ENCODE data around the gene MRPS21.
"Not testable (repeated sequence)": the region's sequence is repeated elsewhere in the genome, so short reads cannot be mapped to it uniquely, and the experiment has no call there.

The MRPS21 gene

GRCh38 chr1:150281758-150282557, 11.7 kb upstream of the MRPS21 start, which contains the start of gene CIART:
Gene CIART, plus strand, starts transcription at chr1:150282554. Its CDS starts 714 bp downstream, at chr1:150283268.
- DNase-seq: peak; percentile 98

DNA sequence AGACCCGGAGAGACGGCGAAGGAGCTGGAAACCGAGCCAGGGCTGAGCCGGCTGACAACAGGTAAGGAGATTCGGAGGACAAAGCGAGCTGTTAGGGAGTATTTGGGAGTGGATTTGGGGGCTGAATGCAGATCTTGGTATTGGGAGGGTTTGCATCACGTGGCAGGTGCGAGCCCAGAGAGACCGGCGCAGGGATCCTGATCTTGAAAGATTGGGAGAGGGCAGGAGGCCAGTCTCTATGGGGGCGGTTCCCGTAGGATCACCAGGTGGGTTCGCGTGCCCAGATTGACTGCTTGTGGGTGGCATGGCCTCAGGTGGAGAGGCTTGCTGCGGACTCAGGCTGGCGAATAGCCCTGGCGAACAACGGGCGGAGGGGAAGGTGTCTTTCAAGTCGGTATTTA, 11.1 kb upstream of the MRPS21 start:
- no peak for DNase-seq

- DNase-seq: no peak
Measured at GRCh38 chr1:150283260-150283659, 10.4 kb upstream of the MRPS21 start.

DNA sequence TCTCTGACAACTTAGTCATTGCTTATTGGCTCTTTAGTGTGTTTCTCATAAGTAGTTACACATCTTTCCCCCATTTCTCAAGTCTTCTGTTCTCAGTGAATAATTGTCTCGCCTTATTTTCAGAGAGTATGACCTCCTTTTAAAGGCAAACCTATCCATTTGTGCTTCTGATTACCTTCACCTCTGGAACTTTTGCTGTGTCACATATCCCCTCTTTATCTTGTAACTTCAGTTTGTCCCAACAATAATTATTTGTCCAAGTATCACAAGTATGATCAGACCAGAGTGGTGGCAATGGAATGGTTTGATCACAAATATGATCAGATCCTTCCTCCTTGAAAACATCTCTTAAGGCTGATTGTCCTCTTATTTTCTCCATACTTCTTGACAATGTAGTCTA, 5.3 kb upstream of the MRPS21 start:
- DNase-seq: no peak

DNA sequence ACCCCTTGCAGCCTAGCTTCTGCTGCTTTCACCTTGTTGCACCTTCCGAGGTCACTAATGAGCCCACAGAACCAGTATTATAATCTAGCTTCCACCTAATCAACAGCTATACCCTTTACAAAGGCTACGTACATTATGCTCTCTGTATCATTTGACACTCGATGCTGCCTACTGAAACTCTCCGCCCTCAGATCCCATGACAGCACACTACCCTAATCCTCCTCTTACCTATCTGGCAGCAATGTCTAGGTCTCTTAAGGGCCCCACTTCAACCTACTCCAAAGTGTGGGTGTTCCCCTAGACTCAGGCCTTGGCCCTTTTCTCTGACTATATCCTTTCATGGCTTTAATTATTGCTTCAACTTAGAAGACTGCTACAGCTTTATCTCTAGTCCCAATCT, 4.8 kb upstream of the MRPS21 start:
- no peak for DNase-seq

DNA sequence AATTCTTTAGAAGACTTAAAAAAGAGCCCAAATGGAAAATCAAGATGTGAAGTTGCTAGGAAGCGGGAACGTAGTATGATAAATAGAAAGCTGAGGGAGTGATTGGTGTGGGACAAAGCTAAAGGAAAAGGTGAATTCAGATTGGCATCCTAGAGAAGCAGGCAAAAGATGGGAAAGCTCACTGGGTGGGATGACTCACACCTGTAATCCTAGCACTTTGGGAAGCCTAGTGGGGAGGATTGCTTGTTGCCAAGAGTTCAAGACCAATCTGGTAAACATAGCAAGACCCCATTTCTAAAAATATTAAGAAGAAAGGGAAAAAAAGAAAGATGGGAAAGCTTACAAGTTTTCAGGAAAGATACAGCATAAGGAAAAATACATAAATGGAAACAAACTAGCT, 1.8 kb downstream of the MRPS21 start:
- no peak for DNase-seq

DNA sequence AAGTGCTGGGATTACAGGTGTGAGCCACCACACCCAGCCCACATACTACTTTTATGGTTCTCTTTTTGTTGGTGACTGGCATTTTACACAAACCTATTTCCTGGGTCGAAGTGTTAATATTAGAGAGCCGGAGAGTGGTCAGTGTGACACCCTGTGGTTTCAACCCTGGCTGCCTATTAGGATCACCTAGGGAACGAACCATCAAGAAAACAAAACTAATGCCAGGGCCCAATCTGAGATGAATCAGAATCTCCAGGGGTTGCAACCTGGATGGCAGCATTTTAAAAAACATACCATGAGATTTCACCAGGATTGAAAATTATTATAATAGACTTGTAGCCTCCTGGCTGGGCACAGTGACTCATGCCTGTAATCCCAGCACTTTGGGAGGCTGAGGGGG, 6.1 kb downstream of the MRPS21 start:
- no peak for DNase-seq

GRCh38 chr1:150302338-150302737, 8.7 kb downstream of the MRPS21 start:
- no peak for DNase-seq

DNA sequence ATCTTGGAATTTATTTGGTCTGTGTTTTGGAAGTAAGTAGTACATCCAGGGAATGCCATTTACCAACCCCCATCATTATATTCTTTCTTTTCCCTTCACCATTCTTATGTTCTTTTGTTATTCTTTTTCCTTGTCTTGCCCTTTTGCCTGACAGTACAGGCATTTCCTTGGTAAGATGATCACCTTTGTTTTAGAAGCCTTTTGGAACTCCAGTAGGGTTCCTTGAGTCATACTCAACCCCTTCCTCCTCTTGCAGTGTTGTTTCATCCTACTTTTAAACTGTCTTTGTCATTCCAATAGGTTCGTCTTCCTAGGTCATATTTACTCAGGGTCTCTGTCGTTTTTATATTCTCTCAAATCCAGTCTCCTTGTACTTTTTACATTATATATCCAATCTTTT, 9.2 kb downstream of the MRPS21 start:
- no peak for DNase-seq

- DNase-seq: not testable (repeated sequence)
Measured at GRCh38 chr1:150308585-150308984, 14.9 kb downstream of the MRPS21 start.

DNA sequence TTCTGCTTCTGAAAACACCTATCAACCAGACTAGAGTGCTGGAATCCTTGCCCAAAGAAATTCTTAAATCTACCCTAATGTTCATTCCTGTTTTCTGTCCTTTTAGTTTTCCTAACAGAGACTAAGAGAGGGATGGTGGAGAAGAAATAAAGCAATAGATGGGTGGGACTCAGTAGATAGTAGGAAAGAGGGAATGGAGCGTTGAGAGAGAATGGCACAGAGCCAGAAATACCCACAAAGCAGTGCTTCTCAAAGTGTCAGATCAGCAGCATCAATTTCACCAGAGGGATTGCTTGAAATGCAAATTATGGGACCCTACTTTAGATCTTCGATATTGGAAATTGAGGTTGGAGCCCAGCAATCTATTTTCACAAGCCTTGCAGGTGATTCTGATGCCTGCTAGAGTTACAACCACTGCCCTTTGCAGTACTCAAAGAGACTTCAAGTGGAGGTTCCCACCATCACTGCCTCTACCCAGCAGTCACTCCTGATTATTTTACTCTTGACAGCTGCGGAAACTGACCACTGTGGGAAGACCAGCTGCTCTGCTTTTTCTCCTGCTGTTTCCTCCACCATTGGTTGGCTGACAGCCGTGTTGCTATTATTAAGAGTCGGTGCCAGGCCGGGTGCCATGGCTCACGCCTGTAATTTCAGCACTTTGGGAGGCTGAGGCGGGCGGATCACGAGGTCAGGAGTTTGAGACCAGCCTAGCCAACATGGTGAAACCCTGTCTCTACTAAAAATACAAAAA, 16.3 kb downstream of the MRPS21 start:
- no peak for DNase-seq

- no peak for DNase-seq
Measured at GRCh38 chr1:150311762-150312161, 18.1 kb downstream of the MRPS21 start.

- DNase-seq: not testable (repeated sequence)
Measured at GRCh38 chr1:150314691-150315090, 21.0 kb downstream of the MRPS21 start.

- no peak for DNase-seq
Measured at GRCh38 chr1:150320667-150320978, 27.0 kb downstream of the MRPS21 start.

DNA sequence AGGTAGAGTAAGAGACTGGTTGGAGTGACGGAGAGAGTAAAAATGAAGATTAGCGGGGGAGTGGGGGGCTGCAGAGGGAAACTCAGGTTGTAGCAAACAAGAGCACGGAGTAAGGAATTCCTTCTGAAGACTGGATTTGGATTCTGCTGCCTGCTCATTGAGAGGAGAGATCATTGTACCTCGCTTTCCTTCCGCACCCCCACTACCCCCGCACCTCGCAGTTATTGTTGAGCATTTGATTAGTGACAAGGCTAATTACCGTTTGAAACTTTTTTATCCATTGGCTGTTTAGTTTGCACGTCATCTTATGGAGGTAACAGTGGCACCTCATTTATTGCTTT, 28.1 kb downstream of the MRPS21 start:
- DNase-seq: no peak

DNA sequence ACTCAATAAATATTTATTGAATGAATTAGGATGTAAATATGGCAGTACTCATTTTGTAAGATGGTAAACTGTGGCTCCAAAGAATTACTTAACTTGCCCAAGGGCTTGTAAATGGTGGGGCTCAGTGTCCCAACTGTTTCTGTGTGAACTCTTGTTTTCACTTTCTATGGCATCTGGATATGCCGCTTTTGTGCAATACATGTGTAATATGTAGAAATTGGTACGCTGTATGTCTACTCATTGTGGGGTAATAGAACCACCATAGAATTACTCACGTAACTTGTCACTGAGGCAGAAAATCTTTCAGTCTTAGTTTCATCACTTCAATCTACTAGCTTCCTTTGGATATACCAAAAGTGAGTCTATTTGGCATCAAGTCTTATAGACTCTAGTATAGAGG, 28.6 kb downstream of the MRPS21 start:
- peak; percentile 62 for DNase-seq

GRCh38 chr1:150332651-150333290, 39.1 kb downstream of the MRPS21 start:
- DNase-seq: no peak

- DNase-seq: no peak
Measured at GRCh38 chr1:150346316-150346715, 52.7 kb downstream of the MRPS21 start.

- no peak for DNase-seq
Measured at GRCh38 chr1:150352866-150353265, 59.2 kb downstream of the MRPS21 start.
